Fibroblast of pulmonary artery (primary cell): ENCODE measurements around the gene AKAP12.
"Not testable (repeated sequence)": the region's sequence is repeated elsewhere in the genome, so short reads cannot be mapped to it uniquely, and the experiment has no call there.

ENCODE experiments used
- DNase-seq: peaks from one replicate; pipeline ENCODE4 v3.0.0-alpha.2; 2010; ENCODE audit warnings: low read depth
- H3K4me3 ChIP-seq: replicated peaks from 2 replicates; pipeline ENCODE4 v1.5.1; 2011; ENCODE audit warnings: low read depth, mild to moderate bottlenecking, control low read depth, low read length, moderate library complexity
- CTCF ChIP-seq: IDR thresholded peaks from 2 replicates; pipeline ENCODE4 v1.5.1; 2011; ENCODE audit warnings: mild to moderate bottlenecking, control low read depth, low read length, inconsistent platforms; ENCODE audit errors: missing control alignments

Gene AKAP12

GRCh38 chr6:151340219-151340978 lies 100.6 kb downstream of the AKAP12 start:
- DNase-seq = no peak
- TF ChIP-seq CTCF = no peak
- no peak overlapping the region for H3K4me3 ChIP-seq

GRCh38 chr6:151341476-151342195 lies 101.9 kb downstream of the AKAP12 start:
- no peak overlapping the region for H3K4me3 ChIP-seq
- no peak for TF ChIP-seq CTCF

GRCh38 chr6:151342750-151343149 lies 103.0 kb downstream of the AKAP12 start:
- H3K4me3 ChIP-seq, DNase-seq: not testable (repeated sequence)

More at GRCh38 chr6:151341476-151342195, 101.9 kb downstream of the AKAP12 start:
- DNase-seq = no peak

GRCh38 chr6:151349651-151350270 lies 110.0 kb downstream of the AKAP12 start:
- DNase-seq = no peak
- no peak for TF ChIP-seq CTCF
- no peak overlapping the region for H3K4me3 ChIP-seq

- no peak overlapping the region for H3K4me3 ChIP-seq
- no peak for TF ChIP-seq CTCF
- DNase-seq = no peak
Measured at GRCh38 chr6:151350442-151351145, 110.8 kb downstream of the AKAP12 start.

- H3K4me3 ChIP-seq = no peak overlapping the region
- DNase-seq = no peak
- no peak for TF ChIP-seq CTCF
Measured at GRCh38 chr6:151351146-151351700, 111.5 kb downstream of the AKAP12 start.
